Ishikawa (cell line): ENCODE data around the gene TRIO.

Experiments used
- CREB1 ChIP-seq: IDR thresholded peaks from 2 replicates; pipeline ENCODE4 v1.6.1; 2012; ENCODE audit warnings: low read depth
- EGR1 ChIP-seq: IDR thresholded peaks from 2 replicates; pipeline ENCODE4 v1.6.1; 2012
- EP300 ChIP-seq: IDR thresholded peaks from 2 replicates; pipeline ENCODE4 v1.6.1; 2012; ENCODE audit warnings: borderline replicate concordance
- NFIC ChIP-seq: IDR thresholded peaks from 2 replicates; pipeline ENCODE4 v1.6.1; 2012
- REST ChIP-seq: IDR thresholded peaks from 2 replicates; pipeline ENCODE4 v1.6.1; 2012; ENCODE audit warnings: low read depth, mild to moderate bottlenecking
- TCF12 ChIP-seq: IDR thresholded peaks from 2 replicates; pipeline ENCODE4 v1.6.1; 2012; ENCODE audit warnings: low read depth
- TEAD4 ChIP-seq: IDR thresholded peaks from 2 replicates; pipeline ENCODE4 v1.6.1; 2012

GRCh38 chr5:14405706-14406553 lies 262.8 kb downstream of the TRIO start:
- TF ChIP-seq EGR1 (no peak), EP300 (no peak), CREB1 (no peak), TCF12 (no peak), REST (no peak), TEAD4 (no peak), NFIC (no peak)
